ENCODE measurements around the gene COA3. TPM values are rescaled to one million over a fixed set of nuclear protein-coding genes. Genes with fewer than 3 reads are reported as not detected.
A peak's percentile ranks its signal among the peaks of the same experiment; 100 is the strongest.

COA3 gene
- polyA plus RNA-seq, 1 donor (not counting 4 experiments of a cell fraction or from before 2014, with no cell fraction given), result 97.8 TPM

GRCh38 chr17:42784811-42785592, 13.5 kb downstream of the COA3 start:
- no peaks in the 10 kb centered on the region for H4K20me1 ChIP-seq (ENCODE audit: control insufficient read depth, extremely low read depth, insufficient read depth, low read length)
- no peak overlapping the region for H3K4me2 ChIP-seq (ENCODE audit: control insufficient read depth, extremely low read depth, insufficient read depth, low read depth, low read length)
- no peak for DNase-seq (ENCODE audit: low read depth, low spot score)
- dilution Hi-C loops (cut with MboI; ENCODE audit: extremely low pct_ligation_motif_present, low sequenced_read_pairs), result no loop called here
- peaks cover 0 to under 1% of the 10 kb centered on the region in 2 experiments for H3K36me3 ChIP-seq (ENCODE audit: control insufficient read depth in 2 of 2, extremely low read depth in 1 of 2, insufficient read depth in 2 of 2, low read length in 2 of 2)
- peak; percentile 48 for TF ChIP-seq EZH2 (IDR thresholded peaks at IDR 0.05; ENCODE audit: low read length)
- no peak for TF ChIP-seq CTCF (optimal IDR thresholded peaks at IDR 0.05 in 1 of 3, IDR thresholded peaks at IDR 0.05 in 1 of 3, conservative IDR thresholded peaks at IDR 0.05 in 1 of 3; ENCODE audit: extremely low read depth in 1 of 3, insufficient read depth in 2 of 3, low read length in 3 of 3)
- H3K9me3 ChIP-seq (ENCODE audit: control insufficient read depth, low read depth, low read length), result no peaks in the 10 kb centered on the region
- peaks cover 19% of the 10 kb centered on the region for H3K4me1 ChIP-seq (ENCODE audit: control insufficient read depth, extremely low read depth, insufficient read depth, low read length)
- H3K9ac ChIP-seq (ENCODE audit: control insufficient read depth, extremely low read depth, insufficient read depth, low read length), result no peak overlapping the region
- no peaks in the 10 kb centered on the region for H3K9me1 ChIP-seq (ENCODE audit: control insufficient read depth, extremely low read depth, insufficient read depth, low read length)
- no peak overlapping the region for H2AFZ ChIP-seq (ENCODE audit: control insufficient read depth, low read length)
- H3K27ac ChIP-seq (ENCODE audit: control insufficient read depth, insufficient read depth, low read length), result no peak overlapping the region
- no peak for FAIRE-seq
- no peaks in the 10 kb centered on the region for H3K79me2 ChIP-seq (ENCODE audit: control insufficient read depth, insufficient read depth, low read length)
- H3K27me3 ChIP-seq (ENCODE audit: control insufficient read depth, extremely low read depth, insufficient read depth, low read length), result peaks cover 37% of the 10 kb centered on the region
- no peak overlapping the region for H3K4me3 ChIP-seq (ENCODE audit: control insufficient read depth in 2 of 3, extremely low read depth in 1 of 3, insufficient read depth in 2 of 3, low read depth in 1 of 3, low read length in 3 of 3)

- peaks cover 3 to 6% of the 10 kb centered on the region in 2 experiments for H3K36me3 ChIP-seq (ENCODE audit: control insufficient read depth in 2 of 2, extremely low read depth in 1 of 2, insufficient read depth in 2 of 2, low read length in 2 of 2)
- no peaks in the 10 kb centered on the region for H3K9me3 ChIP-seq (ENCODE audit: control insufficient read depth, low read depth, low read length)
- DNase-seq (ENCODE audit: low read depth, low spot score), result no peak
- peaks cover 37% of the 10 kb centered on the region for H3K27me3 ChIP-seq (ENCODE audit: control insufficient read depth, extremely low read depth, insufficient read depth, low read length)
- dilution Hi-C loops (cut with MboI; ENCODE audit: extremely low pct_ligation_motif_present, low sequenced_read_pairs), result no loop called here
- no peaks in the 10 kb centered on the region for H3K79me2 ChIP-seq (ENCODE audit: control insufficient read depth, insufficient read depth, low read length)
- peaks cover 19% of the 10 kb centered on the region for H3K4me1 ChIP-seq (ENCODE audit: control insufficient read depth, extremely low read depth, insufficient read depth, low read length)
- H4K20me1 ChIP-seq (ENCODE audit: control insufficient read depth, extremely low read depth, insufficient read depth, low read length), result no peaks in the 10 kb centered on the region
- no peak overlapping the region for H3K9ac ChIP-seq (ENCODE audit: control insufficient read depth, extremely low read depth, insufficient read depth, low read length)
- H3K27ac ChIP-seq (ENCODE audit: control insufficient read depth, insufficient read depth, low read length), result no peak overlapping the region
- no peak overlapping the region for H3K4me2 ChIP-seq (ENCODE audit: control insufficient read depth, extremely low read depth, insufficient read depth, low read depth, low read length)
- no peak overlapping the region for H2AFZ ChIP-seq (ENCODE audit: control insufficient read depth, low read length)
- no peak overlapping the region for H3K4me3 ChIP-seq (ENCODE audit: control insufficient read depth in 2 of 3, extremely low read depth in 1 of 3, insufficient read depth in 2 of 3, low read depth in 1 of 3, low read length in 3 of 3)
- H3K9me1 ChIP-seq (ENCODE audit: control insufficient read depth, extremely low read depth, insufficient read depth, low read length), result no peaks in the 10 kb centered on the region
- no peak for FAIRE-seq
- no peak for TF ChIP-seq CTCF (optimal IDR thresholded peaks at IDR 0.05 in 1 of 3, IDR thresholded peaks at IDR 0.05 in 1 of 3, conservative IDR thresholded peaks at IDR 0.05 in 1 of 3; ENCODE audit: extremely low read depth in 1 of 3, insufficient read depth in 2 of 3, low read length in 3 of 3)
- no peak for TF ChIP-seq EZH2 (IDR thresholded peaks at IDR 0.05; ENCODE audit: low read length)
Observed at GRCh38 chr17:42784409-42784808, 14.1 kb downstream of the COA3 start.

Measured in keratinocyte (primary cell).